ENCODE measurements around the gene PLEKHA5.

PLEKHA5 gene

GRCh38 chr12:19110221-19110940 is 19.2 kb upstream of the PLEKHA5 start:
- no peak overlapping the region for H3K9ac ChIP-seq (ENCODE audit: low read length)

GRCh38 chr12:19113464-19113863 is 16.1 kb upstream of the PLEKHA5 start:
- Histone ChIP-seq H3K4me2 (ENCODE audit: low read length) (no peak overlapping the region), H3K4me3 (ENCODE audit: low read depth, low read length, poor library complexity, severe bottlenecking) (no peak overlapping the region), H2AFZ (ENCODE audit: low read length) (no peak overlapping the region), H3K27me3 (ENCODE audit: insufficient read depth, low read length) (no peaks in the 10 kb centered on the region), H3K9me2 (ENCODE audit: low read depth, low read length) (no peaks in the 10 kb centered on the region), H4K20me1 (ENCODE audit: insufficient read depth, low read length) (no peaks in the 10 kb centered on the region), H3K9ac (ENCODE audit: low read length) (no peak overlapping the region), H3K36me3 (ENCODE audit: insufficient read depth, low read length) (no peaks in the 10 kb centered on the region), H3K27ac (ENCODE audit: low read depth, low read length, poor library complexity, severe bottlenecking) (no peak overlapping the region), H3K9me3 (ENCODE audit: low read length) (no peaks in the 10 kb centered on the region), H3K79me2 (ENCODE audit: insufficient read depth, low read length) (no peaks in the 10 kb centered on the region), H3F3A (ENCODE audit: insufficient read depth, low read length) (no peaks in the 10 kb centered on the region), H3K4me1 (ENCODE audit: insufficient read depth, low read length, severe bottlenecking) (no peaks in the 10 kb centered on the region)
- TF ChIP-seq EZH2 (IDR thresholded peaks at IDR 0.05; ENCODE audit: borderline replicate concordance, low read length) (no peak), CTCF (IDR thresholded peaks at IDR 0.05; ENCODE audit: low read length) (no peak)

More at GRCh38 chr12:19110221-19110940, 19.2 kb upstream of the PLEKHA5 start:
- H3K4me3 ChIP-seq (ENCODE audit: low read depth, low read length, poor library complexity, severe bottlenecking): no peak overlapping the region
- H3K4me1 ChIP-seq (ENCODE audit: insufficient read depth, low read length, severe bottlenecking): no peaks in the 10 kb centered on the region
- H3K79me2 ChIP-seq (ENCODE audit: insufficient read depth, low read length): no peaks in the 10 kb centered on the region
- TF ChIP-seq EZH2 (IDR thresholded peaks at IDR 0.05; ENCODE audit: borderline replicate concordance, low read length): no peak
- TF ChIP-seq CTCF (IDR thresholded peaks at IDR 0.05; ENCODE audit: low read length): no peak
- H3K27me3 ChIP-seq (ENCODE audit: insufficient read depth, low read length): no peaks in the 10 kb centered on the region
- H2AFZ ChIP-seq (ENCODE audit: low read length): no peak overlapping the region
- no peaks in the 10 kb centered on the region for H3K9me3 ChIP-seq (ENCODE audit: low read length)
- H3F3A ChIP-seq (ENCODE audit: insufficient read depth, low read length): no peaks in the 10 kb centered on the region
- no peaks in the 10 kb centered on the region for H3K9me2 ChIP-seq (ENCODE audit: low read depth, low read length)
- H4K20me1 ChIP-seq (ENCODE audit: insufficient read depth, low read length): no peaks in the 10 kb centered on the region
- no peak overlapping the region for H3K27ac ChIP-seq (ENCODE audit: low read depth, low read length, poor library complexity, severe bottlenecking)
- H3K36me3 ChIP-seq (ENCODE audit: insufficient read depth, low read length): no peaks in the 10 kb centered on the region
- H3K4me2 ChIP-seq (ENCODE audit: low read length): no peak overlapping the region

- Histone ChIP-seq H2AFZ (ENCODE audit: low read length) (no peak overlapping the region), H3K79me2 (ENCODE audit: insufficient read depth, low read length) (no peaks in the 10 kb centered on the region), H3K9ac (ENCODE audit: low read length) (no peak overlapping the region), H3K4me3 (ENCODE audit: low read depth, low read length, poor library complexity, severe bottlenecking) (no peak overlapping the region), H4K20me1 (ENCODE audit: insufficient read depth, low read length) (no peaks in the 10 kb centered on the region), H3F3A (ENCODE audit: insufficient read depth, low read length) (no peaks in the 10 kb centered on the region), H3K9me2 (ENCODE audit: low read depth, low read length) (no peaks in the 10 kb centered on the region), H3K27ac (ENCODE audit: low read depth, low read length, poor library complexity, severe bottlenecking) (no peak overlapping the region), H3K27me3 (ENCODE audit: insufficient read depth, low read length) (no peaks in the 10 kb centered on the region), H3K36me3 (ENCODE audit: insufficient read depth, low read length) (no peaks in the 10 kb centered on the region), H3K9me3 (ENCODE audit: low read length) (no peaks in the 10 kb centered on the region), H3K4me1 (ENCODE audit: insufficient read depth, low read length, severe bottlenecking) (no peaks in the 10 kb centered on the region), H3K4me2 (ENCODE audit: low read length) (no peak overlapping the region)
- no peak for TF ChIP-seq CTCF (IDR thresholded peaks at IDR 0.05; ENCODE audit: low read length)
- no peak for TF ChIP-seq EZH2 (IDR thresholded peaks at IDR 0.05; ENCODE audit: borderline replicate concordance, low read length)
Observed at GRCh38 chr12:19115285-19115684, 14.2 kb upstream of the PLEKHA5 start.

All from OCI-LY1 (cell line).